ENCODE measurements around the gene PPP6R3.
"Not testable (repeated sequence)": the region's sequence is repeated elsewhere in the genome, so short reads cannot be mapped to it uniquely, and the experiment has no call there.

The PPP6R3 gene

GRCh38 chr11:68475626-68476025 is 15.1 kb downstream of the PPP6R3 start:
- H3K36me3 Mint-ChIP-seq (ENCODE audit: low read depth), result peaks cover 50% of the 10 kb centered on the region
- H3K9me3 Mint-ChIP-seq; DNase-seq (ENCODE audit: low spot score); H3K27ac Mint-ChIP-seq; H3K27me3 Mint-ChIP-seq (ENCODE audit: low read depth); H3K4me3 Mint-ChIP-seq: not testable (repeated sequence)
- peaks cover 44% of the 10 kb centered on the region for H3K4me1 Mint-ChIP-seq (ENCODE audit: low read depth)

- Mint-ChIP-seq H3K27ac (no peak overlapping the region), H3K4me1 (ENCODE audit: low read depth) (peaks cover 18% of the 10 kb centered on the region), H3K4me3 (no peak overlapping the region), H3K9me3 (peaks cover 7% of the 10 kb centered on the region), H3K36me3 (ENCODE audit: low read depth) (peaks cover 45% of the 10 kb centered on the region), H3K27me3 (ENCODE audit: low read depth) (no peaks in the 10 kb centered on the region)
- DNase-seq (ENCODE audit: low spot score), result no peak
Observed at GRCh38 chr11:68479390-68479789, 18.8 kb downstream of the PPP6R3 start.

GRCh38 chr11:68480193-68480592 is 19.6 kb downstream of the PPP6R3 start:
- Mint-ChIP-seq H3K27me3 (ENCODE audit: low read depth) (no peaks in the 10 kb centered on the region), H3K36me3 (ENCODE audit: low read depth) (peaks cover 44% of the 10 kb centered on the region), H3K9me3 (peaks cover 8% of the 10 kb centered on the region), H3K4me1 (ENCODE audit: low read depth) (peaks cover 17% of the 10 kb centered on the region), H3K4me3 (no peak overlapping the region), H3K27ac (no peak overlapping the region)
- DNase-seq (ENCODE audit: low spot score), result no peak

GRCh38 chr11:68480852-68481510 is 20.4 kb downstream of the PPP6R3 start:
- Mint-ChIP-seq H3K9me3 (peaks cover 11% of the 10 kb centered on the region), H3K4me1 (ENCODE audit: low read depth) (peaks cover 19% of the 10 kb centered on the region), H3K36me3 (ENCODE audit: low read depth) (peaks cover 44% of the 10 kb centered on the region), H3K27me3 (ENCODE audit: low read depth) (no peaks in the 10 kb centered on the region), H3K4me3 (no peak overlapping the region), H3K27ac (no peak overlapping the region)
- DNase-seq (ENCODE audit: low spot score), result no peak

- peaks cover 11% of the 10 kb centered on the region for H3K9me3 Mint-ChIP-seq
- peaks cover 47% of the 10 kb centered on the region for H3K36me3 Mint-ChIP-seq (ENCODE audit: low read depth)
- H3K4me3 Mint-ChIP-seq, result no peak overlapping the region
- no peak overlapping the region for H3K27ac Mint-ChIP-seq
- peaks cover 24% of the 10 kb centered on the region for H3K4me1 Mint-ChIP-seq (ENCODE audit: low read depth)
- no peaks in the 10 kb centered on the region for H3K27me3 Mint-ChIP-seq (ENCODE audit: low read depth)
- no peak for DNase-seq (ENCODE audit: low spot score)
Observed at GRCh38 chr11:68481579-68482240, 21.2 kb downstream of the PPP6R3 start.

- H3K27me3 Mint-ChIP-seq (ENCODE audit: low read depth), result no peaks in the 10 kb centered on the region
- no peak overlapping the region for H3K4me3 Mint-ChIP-seq
- H3K27ac Mint-ChIP-seq, result no peak overlapping the region
- no peak for DNase-seq (ENCODE audit: low spot score)
- peaks cover 25% of the 10 kb centered on the region for H3K36me3 Mint-ChIP-seq (ENCODE audit: low read depth)
- peaks cover 11% of the 10 kb centered on the region for H3K9me3 Mint-ChIP-seq
- H3K4me1 Mint-ChIP-seq (ENCODE audit: low read depth), result peaks cover 37% of the 10 kb centered on the region
Observed at GRCh38 chr11:68488623-68489022, 28.1 kb downstream of the PPP6R3 start.

GRCh38 chr11:68495220-68495729 is 34.7 kb downstream of the PPP6R3 start:
- Mint-ChIP-seq H3K9me3 (no peaks in the 10 kb centered on the region), H3K4me1 (ENCODE audit: low read depth) (peaks cover 29% of the 10 kb centered on the region), H3K4me3 (no peak overlapping the region), H3K27me3 (ENCODE audit: low read depth) (no peaks in the 10 kb centered on the region), H3K27ac (no peak overlapping the region), H3K36me3 (ENCODE audit: low read depth) (no peaks in the 10 kb centered on the region)
- no peak for DNase-seq (ENCODE audit: low spot score)

- H3K27me3 Mint-ChIP-seq (ENCODE audit: low read depth), result no peaks in the 10 kb centered on the region
- no peaks in the 10 kb centered on the region for H3K9me3 Mint-ChIP-seq
- no peaks in the 10 kb centered on the region for H3K36me3 Mint-ChIP-seq (ENCODE audit: low read depth)
- no peak for DNase-seq (ENCODE audit: low spot score)
- peaks cover 27% of the 10 kb centered on the region for H3K4me1 Mint-ChIP-seq (ENCODE audit: low read depth)
- H3K4me3 Mint-ChIP-seq, result no peak overlapping the region
- no peak overlapping the region for H3K27ac Mint-ChIP-seq
Observed at GRCh38 chr11:68495872-68496271, 35.3 kb downstream of the PPP6R3 start.

GRCh38 chr11:68497761-68498160 is 37.2 kb downstream of the PPP6R3 start:
- Mint-ChIP-seq H3K36me3 (ENCODE audit: low read depth) (peaks cover 4% of the 10 kb centered on the region), H3K9me3 (no peaks in the 10 kb centered on the region), H3K4me3 (no peak overlapping the region), H3K27me3 (ENCODE audit: low read depth) (no peaks in the 10 kb centered on the region), H3K4me1 (ENCODE audit: low read depth) (peaks cover 36% of the 10 kb centered on the region), H3K27ac (no peak overlapping the region)
- DNase-seq (ENCODE audit: low spot score), result no peak

GRCh38 chr11:68498321-68498720 is 37.8 kb downstream of the PPP6R3 start:
- no peak for DNase-seq (ENCODE audit: low spot score)
- Mint-ChIP-seq H3K4me3 (no peak overlapping the region), H3K9me3 (no peaks in the 10 kb centered on the region), H3K36me3 (ENCODE audit: low read depth) (peaks cover 4% of the 10 kb centered on the region), H3K27me3 (ENCODE audit: low read depth) (no peaks in the 10 kb centered on the region), H3K4me1 (ENCODE audit: low read depth) (peaks cover 33% of the 10 kb centered on the region), H3K27ac (no peak overlapping the region)

GRCh38 chr11:68498903-68499883 is 38.6 kb downstream of the PPP6R3 start:
- Mint-ChIP-seq H3K4me3 (no peak overlapping the region), H3K27ac (no peak overlapping the region), H3K36me3 (ENCODE audit: low read depth) (peaks cover 6% of the 10 kb centered on the region), H3K9me3 (no peaks in the 10 kb centered on the region), H3K4me1 (ENCODE audit: low read depth) (peaks cover 38% of the 10 kb centered on the region), H3K27me3 (ENCODE audit: low read depth) (no peaks in the 10 kb centered on the region)
- no peak for DNase-seq (ENCODE audit: low spot score)

- Mint-ChIP-seq H3K27ac (no peak overlapping the region), H3K27me3 (ENCODE audit: low read depth) (no peaks in the 10 kb centered on the region), H3K36me3 (ENCODE audit: low read depth) (peaks cover 6% of the 10 kb centered on the region), H3K9me3 (no peaks in the 10 kb centered on the region), H3K4me1 (ENCODE audit: low read depth) (peaks cover 43% of the 10 kb centered on the region), H3K4me3 (no peak overlapping the region)
- no peak for DNase-seq (ENCODE audit: low spot score)
Observed at GRCh38 chr11:68500206-68500605, 39.7 kb downstream of the PPP6R3 start.

- Mint-ChIP-seq H3K4me1 (ENCODE audit: low read depth) (peaks cover 38% of the 10 kb centered on the region), H3K9me3 (no peaks in the 10 kb centered on the region), H3K36me3 (ENCODE audit: low read depth) (peaks cover 9% of the 10 kb centered on the region), H3K27me3 (ENCODE audit: low read depth) (no peaks in the 10 kb centered on the region), H3K4me3 (no peak overlapping the region), H3K27ac (no peak overlapping the region)
- DNase-seq (ENCODE audit: low spot score), result no peak
Observed at GRCh38 chr11:68501813-68502212, 41.3 kb downstream of the PPP6R3 start.

- H3K9me3 Mint-ChIP-seq, result no peaks in the 10 kb centered on the region
- H3K4me3 Mint-ChIP-seq, result no peak overlapping the region
- H3K4me1 Mint-ChIP-seq (ENCODE audit: low read depth), result peaks cover 42% of the 10 kb centered on the region
- H3K36me3 Mint-ChIP-seq (ENCODE audit: low read depth), result peaks cover 11% of the 10 kb centered on the region
- H3K27me3 Mint-ChIP-seq (ENCODE audit: low read depth), result no peaks in the 10 kb centered on the region
- H3K27ac Mint-ChIP-seq, result no peak overlapping the region
- DNase-seq (ENCODE audit: low spot score), result no peak
Observed at GRCh38 chr11:68503251-68503687, 42.7 kb downstream of the PPP6R3 start.

Data from T-helper 2 cell treated with Interferon-gamma antibody and Interleukin-4, amounts not matched to agents 5 μg/mL and 100 μg/mL, for 36 hours (primary cell).